HT1080 (cell line): ENCODE results near the gene CTRL. TPM values are rescaled to one million over a fixed set of nuclear protein-coding genes. Genes with fewer than 3 reads are reported as not detected.
A peak's percentile ranks its signal among the peaks of the same experiment; 100 is the strongest.

ENCODE experiments used
- DNase-seq: peaks from one replicate; pipeline ENCODE4 v3.0.0-alpha.2; 2015; ENCODE audit warnings: low read depth
- small RNA-seq: library from RNA; depleted of rRNA; stranded (forward); fragments of <200 nt; gene quantifications from one replicate; pipeline ENCODE3, GENCODE V24; 2014
- total RNA-seq: library from RNA; depleted of rRNA; stranded (reverse); fragments of >200 nt; shearing (Covaris generic); gene quantifications from 2 replicates; pipeline ENCODE4 v1.2.3, GENCODE V29; 2014; rRNA removed

CTRL gene
- total RNA-seq, 1 experiment from 2014 or later: 2.5 TPM

DNA sequence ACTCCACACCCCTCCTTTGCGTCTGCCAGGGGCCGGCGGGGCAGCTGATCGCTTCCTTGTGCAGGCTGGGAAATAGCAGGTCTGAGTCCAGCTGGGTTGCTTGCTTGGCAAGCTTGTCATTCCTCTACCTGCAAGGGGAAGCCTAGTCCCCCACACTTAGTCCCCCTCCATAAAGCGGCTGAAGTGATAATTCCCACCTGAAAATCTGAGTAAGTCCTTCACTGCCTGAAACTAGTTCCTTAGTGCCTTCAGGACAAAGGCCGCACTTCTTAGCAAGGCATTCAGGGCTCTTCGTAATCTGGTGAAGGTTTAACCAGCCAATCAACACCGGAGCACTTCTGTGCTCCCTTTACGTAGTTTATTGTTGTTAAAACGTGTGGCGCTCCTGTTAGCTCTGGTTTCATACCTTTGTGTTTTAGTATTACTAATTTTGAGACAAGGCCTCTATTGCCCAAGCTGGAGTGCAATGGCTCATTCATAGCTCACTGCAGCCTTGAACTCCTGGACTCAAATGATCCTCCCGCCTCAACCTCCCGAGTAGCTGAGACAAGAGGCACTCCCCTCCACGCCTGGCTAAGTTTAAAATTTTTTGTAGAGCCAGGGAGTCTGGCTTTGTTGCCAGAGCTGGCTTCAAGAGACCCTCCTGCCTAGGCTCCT is 37.8 kb downstream of the CTRL start:
- no peak for DNase-seq

DNA sequence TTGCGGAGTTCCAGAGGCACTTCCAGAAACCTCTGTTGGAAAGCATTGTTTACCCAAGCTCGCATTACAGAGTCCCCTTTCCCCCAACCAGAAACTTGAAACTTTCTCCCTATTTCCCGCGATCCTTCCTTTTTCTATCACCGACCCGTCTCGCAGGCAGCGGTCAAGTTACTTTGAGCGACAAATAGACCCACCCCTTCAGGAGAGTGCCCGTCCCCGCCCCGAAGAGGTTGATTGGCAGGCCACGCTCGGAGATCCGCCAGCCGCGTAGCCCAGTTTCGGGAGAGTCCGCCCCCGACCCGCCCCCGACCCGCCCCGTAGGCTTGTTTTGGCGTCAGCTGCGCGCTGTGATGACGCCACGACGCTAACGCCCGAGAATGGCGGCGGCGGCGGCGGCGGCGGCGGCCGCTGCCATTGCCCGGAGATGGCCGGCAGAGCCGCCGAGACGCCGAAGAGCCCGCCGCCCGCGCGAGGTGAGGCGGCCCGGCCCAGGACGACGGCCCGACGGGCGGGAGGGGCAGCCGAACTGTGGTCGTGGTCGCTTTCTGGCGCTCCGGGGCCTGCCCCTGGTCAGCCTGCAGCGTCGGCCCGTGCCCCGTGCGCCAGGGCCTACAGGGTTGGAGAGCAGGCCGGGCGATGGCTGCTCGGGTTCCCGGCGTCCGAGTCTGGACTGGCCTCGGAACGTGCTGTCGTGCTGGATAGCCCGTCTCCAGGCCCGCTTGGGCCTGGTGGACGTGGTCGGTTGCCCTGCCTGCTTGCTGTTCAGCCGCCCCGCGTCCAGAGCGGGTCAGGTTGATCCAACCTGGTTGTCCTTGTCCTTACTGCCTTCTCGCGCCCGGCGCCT is 38.5 kb downstream of the CTRL start, which contains the start of gene PSKH1:
PSKH1 (plus strand) TSS at position 356 of the 844 bp plus-strand sequence. CDS start 15,496 bp downstream, outside the sequence.
- DNase-seq: peak; percentile 92

- no peak for DNase-seq
Measured at GRCh38 chr16:67892375-67892774, 39.3 kb downstream of the CTRL start.

DNA sequence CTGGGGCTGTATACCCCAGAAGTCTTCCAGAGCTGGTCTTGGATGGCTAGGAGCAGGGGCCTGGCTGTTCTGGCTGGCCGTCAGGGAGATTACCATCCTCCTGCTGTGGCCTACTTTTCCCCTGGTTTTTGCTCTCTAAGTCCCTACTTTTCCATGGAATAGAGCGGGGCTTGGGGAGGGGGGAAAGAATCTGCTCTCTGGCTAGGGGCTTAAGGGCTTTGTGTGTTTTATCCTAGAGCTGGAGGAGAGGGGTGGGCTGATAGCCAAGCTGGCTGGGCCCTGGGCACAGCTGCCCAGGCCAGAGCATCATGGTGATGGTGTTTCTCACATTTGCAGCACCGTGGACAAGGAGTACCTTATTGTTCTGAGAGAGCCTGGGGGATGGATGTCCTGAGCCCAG is 43.3 kb downstream of the CTRL start:
- DNase-seq: no peak

GRCh38 chr16:67886387-67886786 is 45.3 kb downstream of the CTRL start:
- no peak for DNase-seq

- no peak for DNase-seq
Measured at GRCh38 chr16:67885976-67886375, 45.7 kb downstream of the CTRL start.

GRCh38 chr16:67885545-67885944 is 46.1 kb downstream of the CTRL start:
- no peak for DNase-seq

GRCh38 chr16:67884684-67885083 is 47.0 kb downstream of the CTRL start, which contains the start of gene NRN1L:
NRN1L (plus strand) TSS chr16:67884885; CDS start chr16:67884904, 19 bp downstream.
- no peak for DNase-seq

GRCh38 chr16:67883872-67884261 is 47.8 kb downstream of the CTRL start:
- peak; percentile 52 for DNase-seq

- no peak for DNase-seq
Measured at GRCh38 chr16:67883146-67883871, 48.4 kb downstream of the CTRL start.

DNA sequence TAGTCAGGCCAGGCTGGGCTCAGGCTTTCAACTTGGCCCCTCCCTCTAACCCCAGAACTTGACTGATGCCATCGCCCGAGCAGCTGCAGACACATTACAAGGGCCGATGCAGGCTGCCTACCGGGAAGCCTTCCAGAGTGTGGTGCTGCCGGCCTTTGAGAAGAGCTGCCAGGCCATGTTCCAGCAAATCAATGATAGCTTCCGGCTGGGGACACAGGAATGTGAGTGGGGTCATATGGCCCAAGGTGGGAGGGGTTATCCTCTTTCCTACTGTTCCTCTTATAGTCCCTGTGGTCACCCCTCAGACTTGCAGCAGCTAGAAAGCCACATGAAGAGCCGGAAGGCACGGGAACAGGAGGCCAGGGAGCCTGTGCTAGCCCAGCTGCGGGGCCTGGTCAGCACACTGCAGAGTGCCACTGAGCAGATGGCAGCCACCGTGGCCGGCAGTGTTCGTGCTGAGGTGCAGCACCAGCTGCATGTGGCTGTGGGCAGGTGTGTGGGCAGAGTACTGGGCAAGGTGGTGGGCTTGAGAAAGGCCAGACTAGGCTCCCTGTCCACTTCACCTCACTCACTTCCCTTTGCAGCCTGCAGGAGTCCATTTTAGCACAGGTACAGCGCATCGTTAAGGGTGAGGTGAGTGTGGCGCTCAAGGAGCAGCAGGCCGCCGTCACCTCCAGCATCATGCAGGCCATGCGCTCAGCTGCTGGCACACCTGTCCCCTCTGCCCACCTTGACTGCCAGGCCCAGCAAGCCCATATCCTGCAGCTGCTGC is 49.1 kb downstream of the CTRL start:
- no peak for DNase-seq

DNA sequence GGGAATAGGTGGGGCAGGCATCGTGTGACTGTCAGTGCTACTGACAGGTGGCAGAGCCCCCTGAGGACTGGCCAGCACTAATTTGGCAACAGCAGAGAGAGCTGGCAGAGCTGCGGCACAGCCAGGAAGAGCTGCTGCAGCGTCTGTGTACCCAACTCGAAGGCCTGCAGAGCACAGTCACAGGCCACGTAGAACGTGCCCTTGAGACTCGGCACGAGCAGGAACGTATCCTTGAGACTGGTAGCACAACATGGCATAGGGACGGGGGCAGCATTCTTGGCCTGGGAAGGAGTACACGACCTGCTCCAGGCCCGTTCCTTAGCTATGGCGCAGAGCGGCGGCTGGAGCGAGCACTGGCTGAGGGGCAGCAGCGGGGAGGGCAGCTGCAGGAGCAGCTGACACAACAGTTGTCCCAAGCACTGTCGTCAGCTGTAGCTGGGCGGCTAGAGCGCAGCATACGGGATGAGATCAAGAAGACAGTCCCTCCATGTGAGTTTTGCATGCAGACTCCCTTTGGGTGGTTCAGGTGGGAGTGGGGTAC is 50.0 kb downstream of the CTRL start:
- DNase-seq: no peak

- DNase-seq: no peak
Measured at GRCh38 chr16:67880584-67880983, 51.1 kb downstream of the CTRL start.

DNA sequence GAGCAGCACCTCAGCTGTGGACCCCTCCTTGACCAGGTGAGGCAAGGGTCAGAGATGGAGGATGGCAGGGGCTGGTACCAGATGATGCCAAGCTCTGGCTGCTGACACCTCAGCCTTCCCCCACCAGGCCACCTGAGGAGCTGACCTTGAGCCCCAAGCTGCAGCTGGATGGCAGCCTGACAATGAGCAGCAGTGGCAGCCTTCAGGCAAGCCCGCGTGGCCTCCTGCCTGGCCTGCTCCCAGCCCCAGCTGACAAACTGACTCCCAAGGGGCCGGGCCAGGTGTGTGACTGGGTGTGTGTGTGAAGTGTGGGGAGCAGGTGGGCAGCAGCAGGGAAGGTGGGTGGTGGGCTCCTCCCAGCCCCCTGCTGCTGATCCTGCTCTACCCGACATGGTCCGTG is 51.7 kb downstream of the CTRL start:
- DNase-seq: no peak

Small RNAs within 50 kb of the gene (small RNA-seq; reads per million reads assigned to genes)
- gene NRN1L: not detected

Other genes with a start within 250 kb of the CTRL start
- 20.4 and 24.4 TPM in 2 replicates for gene GFOD2, start 212.5 kb downstream of the CTRL start, total RNA-seq
- gene RANBP10, start 125.3 kb downstream of the CTRL start, total RNA-seq: 6.2 and 10.8 TPM in 2 replicates
- 0.18 TPM in 1 of 2 replicates, not detected in the other for gene TSNAXIP1, start 125.0 kb downstream of the CTRL start, total RNA-seq
- gene THAP11, start 89.5 kb downstream of the CTRL start, total RNA-seq: 91.5 and 105 TPM in 2 replicates
- gene NUTF2, start 84.9 kb downstream of the CTRL start, total RNA-seq: 236 and 318 TPM in 2 replicates
- 30.1 and 30.2 TPM in 2 replicates for gene CENPT, start 84.2 kb downstream of the CTRL start, total RNA-seq
- 64.5 and 78.1 TPM in 2 replicates for gene EDC4, start 58.8 kb downstream of the CTRL start, total RNA-seq
- gene NRN1L, start 47.0 kb downstream of the CTRL start, total RNA-seq: not detected in 2 replicates
- gene PSKH1, start 38.6 kb downstream of the CTRL start, total RNA-seq: 5.9 and 7.0 TPM in 2 replicates
- 62.2 and 72.3 TPM in 2 replicates for gene PSMB10, start 5.0 kb upstream of the CTRL start, total RNA-seq
- gene LCAT, start 12.3 kb upstream of the CTRL start, total RNA-seq: 3.3 and 3.5 TPM in 2 replicates
- 17.3 and 21.5 TPM in 2 replicates for gene SLC12A4, start 36.8 kb upstream of the CTRL start, total RNA-seq
- not detected in 2 replicates for gene DPEP3, start 48.6 kb upstream of the CTRL start, total RNA-seq
- not detected in 2 replicates for gene DPEP2, start 67.6 kb upstream of the CTRL start, total RNA-seq
- not detected in 2 replicates for gene DPEP2NB, start 84.0 kb upstream of the CTRL start, total RNA-seq
- gene DDX28, start 91.4 kb upstream of the CTRL start, total RNA-seq: 18.9 and 22.5 TPM in 2 replicates
- gene DUS2, start 91.4 kb upstream of the CTRL start, total RNA-seq: 15.4 and 18.2 TPM in 2 replicates
- gene NFATC3, start 153.5 kb upstream of the CTRL start, total RNA-seq: 14.9 and 15.4 TPM in 2 replicates